Right atrium auricular region (tissue), 2 donors: ENCODE measurements around the gene TRPM3. TPM values are rescaled to one million over a fixed set of nuclear protein-coding genes. Genes with fewer than 3 reads are reported as not detected.

Experiments
- DNase-seq: peaks from one replicate; pipeline ENCODE4 v3.0.0-alpha.2; 2019; ENCODE audit warnings: low spot score
- H3K27ac ChIP-seq, 2 donors: fragments of 200-600 bp; sonication (generic); 1 replicate in 1 of 2; 2 replicates in 1 of 2; pipeline ENCODE4 v1.5.1; 2016 to 2019
- H3K27me3 ChIP-seq, 2 donors: fragments of 200-600 bp; sonication (generic); one replicate each; pipeline versions ENCODE4 v1.5.1 to v1.6.0; 2017 to 2019
- H3K36me3 ChIP-seq: fragments of 200-600 bp; sonication (generic); one replicate; pipeline ENCODE4 v1.5.1; 2016
- H3K4me1 ChIP-seq, 2 donors: fragments of 200-600 bp; sonication (generic); one replicate each; pipeline versions ENCODE4 v1.5.1 to v1.6.0; 2017 to 2019
- H3K4me3 ChIP-seq, 2 donors: fragments of 200-600 bp; sonication (generic); 1 replicate in 1 of 2; 2 replicates in 1 of 2; pipeline ENCODE4 v1.5.1; 2017 to 2019; ENCODE audit warnings: mild to moderate bottlenecking in 1 of 2, moderate library complexity in 1 of 2
- H3K9me3 ChIP-seq, 2 donors: fragments of 200-600 bp; sonication (generic); one replicate each; pipeline ENCODE4 v1.5.1; 2019
- CTCF ChIP-seq, 2 donors: fragments of 200-600 bp; sonication (generic); IDR thresholded peaks; one replicate each; pipeline ENCODE4 v1.5.1; 2019; ENCODE audit warnings: antibody characterized with exemption in 2 of 2
- total RNA-seq, 2 donors: library from RNA; depleted of rRNA; stranded (reverse); fragments of >200 nt; gene quantifications; one replicate each; pipeline ENCODE4 v1.1.0, GENCODE V29; 2016

The TRPM3 gene
- total RNA-seq, 2 donors from 2014 or later, result 0.59 to 1.5 TPM

- DNase-seq, result no peak
- TF ChIP-seq CTCF (IDR thresholded peaks at IDR 0.05), result no peak
- H3K4me1 ChIP-seq, result peaks cover 0 to 59% of the 10 kb centered on the region in 2 donors
- H3K27me3 ChIP-seq, result no peaks in the 10 kb centered on the region
- H3K9me3 ChIP-seq, result no peaks in the 10 kb centered on the region
- H3K36me3 ChIP-seq, result no peaks in the 10 kb centered on the region
- H3K27ac ChIP-seq, result peak overlapping the region; percentile 87 to 96
- no peak overlapping the region for H3K4me3 ChIP-seq
Observed at GRCh38 chr9:70588381-70588780, 533.0 kb downstream of the TRPM3 start.

- Histone ChIP-seq H3K4me1 (peaks cover 0 to 59% of the 10 kb centered on the region in 2 donors), H3K27ac (peak overlapping the region; percentile 87 to 96), H3K36me3 (no peaks in the 10 kb centered on the region), H3K4me3 (no peak overlapping the region), H3K9me3 (no peaks in the 10 kb centered on the region), H3K27me3 (no peaks in the 10 kb centered on the region)
- no peak for DNase-seq
- no peak for TF ChIP-seq CTCF (IDR thresholded peaks at IDR 0.05)
Observed at GRCh38 chr9:70587201-70587600, 534.2 kb downstream of the TRPM3 start.

- no peaks in the 10 kb centered on the region for H3K9me3 ChIP-seq
- no peak overlapping the region for H3K4me3 ChIP-seq
- no peaks in the 10 kb centered on the region for H3K27me3 ChIP-seq
- H3K4me1 ChIP-seq, result peaks cover 0 to 59% of the 10 kb centered on the region in 2 donors
- peak overlapping the region; percentile 87 to 96 for H3K27ac ChIP-seq
- TF ChIP-seq CTCF (IDR thresholded peaks at IDR 0.05), result no peak
- no peak for DNase-seq
- no peaks in the 10 kb centered on the region for H3K36me3 ChIP-seq
Observed at GRCh38 chr9:70586476-70586875, 534.9 kb downstream of the TRPM3 start.

DNA sequence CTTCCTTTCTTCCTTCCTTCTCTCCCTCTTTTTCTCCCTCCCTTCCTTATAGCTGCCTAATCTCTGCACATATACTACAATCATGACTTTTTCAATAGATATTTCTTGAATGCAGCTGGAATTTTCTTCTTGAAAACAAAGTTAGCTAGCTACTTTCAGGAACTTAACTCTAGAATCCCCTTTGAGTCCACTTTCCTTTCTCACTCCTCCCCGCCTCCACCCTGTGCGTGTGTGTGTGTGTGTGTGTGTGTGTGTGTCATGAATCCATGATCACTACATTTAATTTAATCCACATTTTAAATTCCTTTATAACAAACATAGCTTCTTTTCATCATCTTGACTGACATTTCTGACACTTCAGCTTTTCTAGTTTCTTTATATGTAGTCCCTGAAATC is 539.5 kb downstream of the TRPM3 start:
- Histone ChIP-seq H3K36me3 (no peaks in the 10 kb centered on the region), H3K27me3 (no peaks in the 10 kb centered on the region), H3K27ac (no peak overlapping the region), H3K4me1 (peaks cover 0 to 34% of the 10 kb centered on the region in 2 donors), H3K9me3 (no peaks in the 10 kb centered on the region), H3K4me3 (no peak overlapping the region)
- TF ChIP-seq CTCF (IDR thresholded peaks at IDR 0.05), result no peak
- DNase-seq, result no peak

- Histone ChIP-seq H3K27me3 (no peaks in the 10 kb centered on the region), H3K27ac (no peak overlapping the region), H3K4me1 (peaks cover 0 to 31% of the 10 kb centered on the region in 2 donors), H3K36me3 (no peaks in the 10 kb centered on the region), H3K4me3 (no peak overlapping the region), H3K9me3 (no peaks in the 10 kb centered on the region)
- DNase-seq, result no peak
- no peak for TF ChIP-seq CTCF (IDR thresholded peaks at IDR 0.05)
Observed at GRCh38 chr9:70581214-70581954, 540.0 kb downstream of the TRPM3 start.
